Measurements from ENCODE around the gene GAB1. TPM values are rescaled to one million over a fixed set of nuclear protein-coding genes. Genes with fewer than 3 reads are reported as not detected.

The GAB1 gene
- total RNA-seq, 1 donor from 2014 or later: 34.3 TPM

DNA sequence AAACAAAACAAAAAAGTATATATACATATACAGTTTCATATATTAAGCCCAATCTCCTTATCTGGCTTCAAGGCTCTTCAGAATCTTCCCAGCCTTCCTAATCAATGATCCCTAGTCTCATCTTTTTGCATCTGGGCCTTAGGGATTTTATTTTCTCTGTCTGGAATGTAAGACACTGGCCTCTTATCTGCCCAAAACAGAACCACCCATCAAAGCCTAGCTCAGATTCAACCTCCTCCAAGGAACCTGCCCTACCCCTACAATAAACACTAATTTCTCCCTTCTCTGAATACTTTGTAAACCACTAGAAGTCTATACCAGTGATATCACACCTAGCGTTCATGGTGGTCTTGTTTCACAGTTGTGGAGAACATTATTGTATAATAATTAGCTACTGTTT lies 23.2 kb upstream of the GAB1 start:
- no peaks in the 10 kb centered on the region for H3K9me3 Mint-ChIP-seq (ENCODE audit: low read depth)
- H3K36me3 Mint-ChIP-seq (ENCODE audit: insufficient read depth): no peaks in the 10 kb centered on the region
- no peaks in the 10 kb centered on the region for H3K4me1 Mint-ChIP-seq (ENCODE audit: low read depth)
- H3K4me3 Mint-ChIP-seq (ENCODE audit: low read depth): no peak overlapping the region
- H3K27ac Mint-ChIP-seq: no peak overlapping the region
- no peak for DNase-seq (ENCODE audit: low spot score, unreplicated experiment)
- TF ChIP-seq, protein P1, sequence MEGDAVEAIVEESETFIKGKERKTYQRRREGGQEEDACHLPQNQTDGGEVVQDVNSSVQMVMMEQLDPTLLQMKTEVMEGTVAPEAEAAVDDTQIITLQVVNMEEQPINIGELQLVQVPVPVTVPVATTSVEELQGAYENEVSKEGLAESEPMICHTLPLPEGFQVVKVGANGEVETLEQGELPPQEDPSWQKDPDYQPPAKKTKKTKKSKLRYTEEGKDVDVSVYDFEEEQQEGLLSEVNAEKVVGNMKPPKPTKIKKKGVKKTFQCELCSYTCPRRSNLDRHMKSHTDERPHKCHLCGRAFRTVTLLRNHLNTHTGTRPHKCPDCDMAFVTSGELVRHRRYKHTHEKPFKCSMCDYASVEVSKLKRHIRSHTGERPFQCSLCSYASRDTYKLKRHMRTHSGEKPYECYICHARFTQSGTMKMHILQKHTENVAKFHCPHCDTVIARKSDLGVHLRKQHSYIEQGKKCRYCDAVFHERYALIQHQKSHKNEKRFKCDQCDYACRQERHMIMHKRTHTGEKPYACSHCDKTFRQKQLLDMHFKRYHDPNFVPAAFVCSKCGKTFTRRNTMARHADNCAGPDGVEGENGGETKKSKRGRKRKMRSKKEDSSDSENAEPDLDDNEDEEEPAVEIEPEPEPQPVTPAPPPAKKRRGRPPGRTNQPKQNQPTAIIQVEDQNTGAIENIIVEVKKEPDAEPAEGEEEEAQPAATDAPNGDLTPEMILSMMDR (IDR thresholded peaks at IDR 0.05; ENCODE audit: unreplicated experiment): no peak
- H3K27me3 Mint-ChIP-seq: no peaks in the 10 kb centered on the region

DNA sequence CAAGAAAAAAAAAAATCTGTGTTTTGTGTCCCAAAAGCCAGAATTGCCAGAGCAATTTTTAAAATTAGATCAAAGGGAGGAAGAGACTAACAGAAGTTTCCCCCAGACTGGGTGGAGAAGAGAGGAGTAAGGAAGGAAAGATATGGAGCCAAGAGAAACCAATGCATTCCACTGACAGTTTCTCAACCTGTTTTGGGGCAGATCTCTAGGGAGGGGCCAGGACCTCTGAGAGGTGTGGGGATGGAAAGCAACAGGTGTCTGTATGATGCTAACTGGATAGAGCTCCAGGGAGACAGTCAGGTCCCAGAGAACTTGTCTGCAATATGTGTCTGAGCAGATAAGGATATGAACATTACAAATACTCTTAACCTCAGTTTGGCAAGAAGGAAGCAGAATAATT lies 22.7 kb upstream of the GAB1 start:
- Mint-ChIP-seq H3K27ac (no peak overlapping the region), H3K27me3 (no peaks in the 10 kb centered on the region)
- TF ChIP-seq, protein P1 (IDR thresholded peaks at IDR 0.05; ENCODE audit: unreplicated experiment): no peak

DNA sequence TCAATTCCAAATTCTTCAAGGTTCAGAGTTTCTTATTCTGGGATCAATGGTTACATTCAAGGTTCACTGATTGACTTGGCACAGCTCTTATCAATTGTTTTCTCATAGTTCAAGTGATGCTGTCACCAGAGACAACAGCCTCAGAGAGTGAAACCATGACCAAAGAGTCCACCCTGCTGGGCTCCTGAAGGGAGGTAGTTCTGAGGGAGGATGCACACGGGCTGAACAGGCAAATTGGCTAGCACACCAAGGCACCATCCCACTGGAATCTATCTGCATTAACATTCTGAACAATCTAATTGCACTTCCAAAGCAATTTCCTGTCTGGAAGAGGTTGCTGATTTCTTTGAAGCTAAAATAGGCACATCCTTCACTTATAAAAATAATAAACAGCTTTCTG lies 16.6 kb upstream of the GAB1 start:
- Mint-ChIP-seq H3K4me3 (ENCODE audit: low read depth) (no peak overlapping the region), H3K9me3 (ENCODE audit: low read depth) (no peaks in the 10 kb centered on the region), H3K27ac (no peak overlapping the region), H3K36me3 (ENCODE audit: insufficient read depth) (no peaks in the 10 kb centered on the region), H3K27me3 (peaks cover 4% of the 10 kb centered on the region), H3K4me1 (ENCODE audit: low read depth) (peaks cover 2% of the 10 kb centered on the region)
- TF ChIP-seq, protein P1 (IDR thresholded peaks at IDR 0.05; ENCODE audit: unreplicated experiment): no peak
- DNase-seq (ENCODE audit: low spot score, unreplicated experiment): no peak

More for the DNA sequence above, 22.7 kb upstream of the GAB1 start:
- Mint-ChIP-seq H3K4me1 (ENCODE audit: low read depth) (no peaks in the 10 kb centered on the region), H3K4me3 (ENCODE audit: low read depth) (no peak overlapping the region), H3K36me3 (ENCODE audit: insufficient read depth) (no peaks in the 10 kb centered on the region), H3K9me3 (ENCODE audit: low read depth) (no peaks in the 10 kb centered on the region)
- DNase-seq (ENCODE audit: low spot score, unreplicated experiment): no peak

DNA sequence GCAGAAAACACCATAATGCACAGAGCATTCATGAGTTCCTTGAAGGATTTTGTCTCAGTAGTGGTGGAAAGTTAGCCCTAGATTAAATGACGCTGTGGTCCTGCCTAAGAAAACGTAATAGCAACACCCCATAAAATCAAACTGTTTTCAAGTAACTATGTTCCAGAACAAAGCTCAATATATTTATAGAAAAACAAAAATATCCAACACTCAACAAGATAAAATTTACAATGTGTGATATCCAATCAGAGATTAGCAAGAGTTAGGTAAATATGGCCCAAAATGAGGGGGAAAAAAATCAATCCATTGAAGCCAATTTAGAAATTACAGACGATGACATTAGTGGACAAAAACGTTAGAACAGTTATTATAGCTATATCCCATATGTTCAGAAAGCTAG lies 9.9 kb upstream of the GAB1 start:
- H3K27me3 Mint-ChIP-seq: no peaks in the 10 kb centered on the region
- peaks cover 4% of the 10 kb centered on the region for H3K4me1 Mint-ChIP-seq (ENCODE audit: low read depth)
- H3K9me3 Mint-ChIP-seq (ENCODE audit: low read depth): no peaks in the 10 kb centered on the region
- no peaks in the 10 kb centered on the region for H3K36me3 Mint-ChIP-seq (ENCODE audit: insufficient read depth)
- no peak overlapping the region for H3K4me3 Mint-ChIP-seq (ENCODE audit: low read depth)
- TF ChIP-seq, protein P1 (IDR thresholded peaks at IDR 0.05; ENCODE audit: unreplicated experiment): no peak
- no peak for DNase-seq (ENCODE audit: low spot score, unreplicated experiment)
- no peak overlapping the region for H3K27ac Mint-ChIP-seq

DNA sequence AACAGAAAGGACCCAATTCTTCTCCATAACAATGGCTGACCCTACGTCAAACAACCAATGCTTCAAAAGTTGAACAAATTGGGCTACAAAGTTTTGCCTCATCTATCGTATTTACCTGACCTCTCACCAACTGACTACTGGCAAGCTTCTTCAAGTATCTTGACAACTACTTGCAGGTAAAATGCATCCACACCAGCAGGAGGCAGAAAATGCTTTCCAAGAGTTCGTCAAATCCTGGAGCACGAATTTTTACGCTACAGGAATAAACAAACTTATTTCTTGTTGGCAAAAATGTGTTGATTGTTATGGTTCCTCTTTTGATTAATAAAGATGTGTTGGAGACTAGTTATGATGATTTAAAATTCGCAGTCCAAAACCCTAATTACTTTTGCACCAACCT lies 6.7 kb upstream of the GAB1 start:
- DNase-seq (ENCODE audit: low spot score, unreplicated experiment): no peak
- Mint-ChIP-seq H3K4me3 (ENCODE audit: low read depth) (no peak overlapping the region), H3K9me3 (ENCODE audit: low read depth) (no peaks in the 10 kb centered on the region), H3K27me3 (no peaks in the 10 kb centered on the region), H3K36me3 (ENCODE audit: insufficient read depth) (no peaks in the 10 kb centered on the region), H3K27ac (no peak overlapping the region), H3K4me1 (ENCODE audit: low read depth) (peaks cover 4% of the 10 kb centered on the region)
- TF ChIP-seq, protein P1 (IDR thresholded peaks at IDR 0.05; ENCODE audit: unreplicated experiment): no peak
